ENCODE results near the gene COLEC12.

COLEC12 gene

GRCh38 chr18:420661-421246, 79.7 kb downstream of the COLEC12 start:
- TF ChIP-seq, protein P1, sequence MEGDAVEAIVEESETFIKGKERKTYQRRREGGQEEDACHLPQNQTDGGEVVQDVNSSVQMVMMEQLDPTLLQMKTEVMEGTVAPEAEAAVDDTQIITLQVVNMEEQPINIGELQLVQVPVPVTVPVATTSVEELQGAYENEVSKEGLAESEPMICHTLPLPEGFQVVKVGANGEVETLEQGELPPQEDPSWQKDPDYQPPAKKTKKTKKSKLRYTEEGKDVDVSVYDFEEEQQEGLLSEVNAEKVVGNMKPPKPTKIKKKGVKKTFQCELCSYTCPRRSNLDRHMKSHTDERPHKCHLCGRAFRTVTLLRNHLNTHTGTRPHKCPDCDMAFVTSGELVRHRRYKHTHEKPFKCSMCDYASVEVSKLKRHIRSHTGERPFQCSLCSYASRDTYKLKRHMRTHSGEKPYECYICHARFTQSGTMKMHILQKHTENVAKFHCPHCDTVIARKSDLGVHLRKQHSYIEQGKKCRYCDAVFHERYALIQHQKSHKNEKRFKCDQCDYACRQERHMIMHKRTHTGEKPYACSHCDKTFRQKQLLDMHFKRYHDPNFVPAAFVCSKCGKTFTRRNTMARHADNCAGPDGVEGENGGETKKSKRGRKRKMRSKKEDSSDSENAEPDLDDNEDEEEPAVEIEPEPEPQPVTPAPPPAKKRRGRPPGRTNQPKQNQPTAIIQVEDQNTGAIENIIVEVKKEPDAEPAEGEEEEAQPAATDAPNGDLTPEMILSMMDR (IDR thresholded peaks at IDR 0.05; ENCODE audit: low read depth, low read length): no peak
- DNase-seq (ENCODE audit: extremely low read depth, low read depth): no peak

DNA sequence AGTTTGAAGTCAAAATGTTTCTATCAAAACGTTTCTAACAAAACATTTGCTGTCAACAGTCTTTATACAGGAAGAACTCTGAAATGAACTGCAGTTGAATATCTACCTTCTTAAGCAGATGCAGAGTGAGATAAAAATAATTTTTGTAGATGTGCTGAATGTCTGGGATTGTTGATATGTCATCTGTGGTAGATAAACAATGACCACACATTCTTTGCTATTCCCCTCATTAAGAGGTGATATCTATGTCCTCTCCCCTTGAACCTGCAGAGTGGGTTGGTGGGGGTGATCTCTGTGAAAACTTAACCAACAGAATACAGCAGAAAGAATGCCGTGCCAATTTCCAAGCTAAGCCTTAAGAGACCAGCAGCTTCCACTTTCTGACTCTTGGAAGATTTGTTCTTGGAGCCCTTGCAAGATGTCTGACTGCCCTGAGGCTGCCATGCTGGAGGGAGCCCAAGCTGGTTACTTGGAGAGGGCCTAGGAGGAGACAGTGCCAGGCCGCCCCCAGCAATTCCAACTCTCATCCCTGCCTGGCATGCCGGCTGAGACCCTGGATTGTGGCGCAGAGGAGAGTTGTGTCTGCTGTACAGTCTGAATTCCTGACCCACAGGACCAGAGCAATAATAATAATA, 80.8 kb downstream of the COLEC12 start:
- no peak for DNase-seq (ENCODE audit: extremely low read depth, low read depth)
- TF ChIP-seq, protein P1 (IDR thresholded peaks at IDR 0.05; ENCODE audit: low read depth, low read length): no peak

- TF ChIP-seq, protein P1 (IDR thresholded peaks at IDR 0.05; ENCODE audit: low read depth, low read length): no peak
- DNase-seq (ENCODE audit: extremely low read depth, low read depth): no peak
These were observed 83.0 kb downstream of the COLEC12 start for GRCh38 chr18:417495-417894.

- DNase-seq (ENCODE audit: extremely low read depth, low read depth): no peak
- TF ChIP-seq, protein P1 (IDR thresholded peaks at IDR 0.05; ENCODE audit: low read depth, low read length): no peak
These were observed 83.6 kb downstream of the COLEC12 start for GRCh38 chr18:416930-417329.

DNA sequence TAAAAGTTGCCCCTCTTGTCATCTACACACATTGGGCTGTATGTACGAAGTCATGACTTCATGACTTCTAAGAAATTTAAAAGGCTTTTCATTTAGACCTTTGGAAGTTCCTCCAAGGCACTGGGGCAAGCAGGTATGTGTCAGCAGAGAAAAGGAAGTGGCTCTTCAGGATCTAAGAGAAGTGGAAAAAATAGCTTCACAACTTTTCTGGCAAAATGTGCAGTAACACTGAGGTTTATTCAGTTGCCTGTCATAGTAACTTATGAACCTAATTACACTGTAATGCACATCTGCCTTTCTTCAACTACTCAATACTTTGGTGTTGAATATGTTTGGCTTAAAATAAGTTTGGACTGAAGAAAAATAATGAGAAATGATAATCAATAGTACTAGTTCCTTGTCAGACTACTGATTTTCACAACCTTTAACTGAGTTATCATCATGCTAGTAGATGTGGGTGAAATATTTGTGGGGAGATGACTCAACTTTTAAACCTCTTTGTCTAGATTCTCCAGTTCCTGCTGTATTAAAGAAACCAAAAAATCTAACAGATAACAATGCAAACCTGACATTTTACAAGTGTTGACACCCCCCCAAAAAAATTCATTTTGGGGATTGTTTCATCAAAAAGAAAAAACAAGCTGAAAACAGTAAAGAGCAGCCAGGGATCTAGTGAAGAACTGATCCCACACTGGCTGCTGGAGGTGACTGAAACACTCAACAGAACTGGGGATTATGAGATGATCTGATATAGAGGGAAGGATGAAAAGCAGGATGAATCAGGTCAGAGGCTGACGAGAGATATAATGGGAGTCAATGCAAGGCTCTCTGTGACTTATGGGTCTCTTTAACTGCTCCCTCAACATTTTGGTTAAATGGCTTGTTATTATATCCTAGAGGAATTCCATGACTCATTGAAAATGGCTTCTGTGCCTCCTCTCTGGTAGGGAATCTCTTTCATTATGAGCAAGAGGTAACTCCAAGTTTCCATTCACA, 84.6 kb downstream of the COLEC12 start:
- TF ChIP-seq, protein P1 (IDR thresholded peaks at IDR 0.05; ENCODE audit: low read depth, low read length): no peak

DNA sequence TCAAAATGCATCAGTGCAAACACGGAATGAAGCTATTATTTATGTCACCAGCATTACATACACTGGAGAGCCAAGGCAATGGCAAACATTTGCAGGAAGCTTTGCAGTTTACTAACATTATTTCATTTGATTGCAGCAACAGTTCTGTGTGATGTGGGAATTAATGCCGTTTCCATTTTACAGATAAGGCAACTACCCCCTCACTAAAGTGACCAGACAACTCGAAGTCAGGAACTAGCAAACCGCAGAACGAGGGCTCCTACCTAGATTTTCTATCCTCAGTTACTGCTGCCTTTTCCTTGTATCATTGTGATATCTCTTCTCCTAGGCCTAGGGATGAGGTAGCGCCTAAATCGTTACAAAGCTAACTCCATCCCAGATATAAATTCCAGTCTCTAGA, 85.5 kb downstream of the COLEC12 start:
- TF ChIP-seq, protein P1 (IDR thresholded peaks at IDR 0.05; ENCODE audit: low read depth, low read length): no peak
- DNase-seq (ENCODE audit: extremely low read depth, low read depth): no peak

More for the DNA sequence above, 84.6 kb downstream of the COLEC12 start:
- no peak for DNase-seq (ENCODE audit: extremely low read depth, low read depth)
